B cell (primary cell): ENCODE measurements around the gene CCDC126. TPM values are rescaled to one million over a fixed set of nuclear protein-coding genes. Genes with fewer than 3 reads are reported as not detected.
A peak's percentile ranks its signal among the peaks of the same experiment; 100 is the strongest.

Experiments
- ATAC-seq: fragments of 200-7000 bp; cut with Tn5 transposase; one replicate; pipeline ENCODE4 v1.10.0; 2021; ENCODE audit warnings: low read depth, mild to moderate bottlenecking, moderate number of reproducible peaks, moderate library complexity
- CTCF ChIA-PET: fragments of 350-600 bp; sonication (Branson Sonifier 250); formaldehyde crosslinking; loops from one replicate; lab custom pipeline; 2021; ENCODE audit warnings: antibody characterized with exemption, inconsistent platforms; lab: Charles Lee
- POLR2A ChIA-PET: fragments of 350-600 bp; sonication (Branson Sonifier 250); formaldehyde crosslinking; loops from one replicate; lab custom pipeline; 2021; ENCODE audit warnings: antibody characterized with exemption; lab: Charles Lee
- DNase-seq: peaks from one replicate; pipeline ENCODE4 v3.0.0; 2013
- H2AFZ ChIP-seq: 2 replicates; pipeline ENCODE4 v1.6.1; 2012; ENCODE audit warnings: mild to moderate bottlenecking, low read depth, low read length; ENCODE audit not compliant: insufficient read depth, poor library complexity, severe bottlenecking
- H3K27ac ChIP-seq, 2 donors: 1 replicate in 1 of 2; 2 replicates in 1 of 2; pipeline ENCODE4 v1.5.1; 2012 to 2013; ENCODE audit warnings: low read length in 2 of 2, mild to moderate bottlenecking in 2 of 2, moderate library complexity in 1 of 2
- H3K27me3 ChIP-seq, 4 experiments: fragments of 200-600 bp in 1 of 4; sonication (generic) in 1 of 4; replicated peaks in 1 of 4; 1 replicate in 2 of 4; 2 replicates in 2 of 4; pipeline versions ENCODE4 v1.6.1 to v1.7.0; 2013 to 2016; ENCODE audit warnings: low read length in 3 of 4, mild to moderate bottlenecking in 2 of 4, mixed read lengths in 1 of 4, moderate library complexity in 1 of 4; ENCODE audit not compliant: insufficient read depth in 4 of 4, control insufficient read depth in 3 of 4; ENCODE audit errors: control extremely low read depth in 1 of 4
- H3K36me3 ChIP-seq, 2 experiments: replicated peaks in 1 of 2; 1 replicate in 1 of 2; 2 replicates in 1 of 2; pipeline versions ENCODE4 v1.6.1 to v1.7.1; 2013; ENCODE audit warnings: low read length in 1 of 2; ENCODE audit not compliant: insufficient read depth in 2 of 2, control insufficient read depth in 1 of 2; ENCODE audit errors: control extremely low read depth in 1 of 2, extremely low read depth in 1 of 2
- H3K4me1 ChIP-seq, 2 donors: fragments of 200-600 bp in 1 of 2; sonication (generic) in 1 of 2; 1 replicate in 1 of 2; 2 replicates in 1 of 2; pipeline versions ENCODE4 v1.5.1 to v1.6.1; 2013 to 2017; ENCODE audit warnings: low read length in 2 of 2; ENCODE audit not compliant: control insufficient read depth in 2 of 2, insufficient read depth in 2 of 2
- H3K4me2 ChIP-seq: replicated peaks from 2 replicates; pipeline ENCODE3; 2012; ENCODE audit warnings: mild to moderate bottlenecking, low read depth, low read length; ENCODE audit not compliant: poor library complexity, severe bottlenecking
- H3K4me3 ChIP-seq, 5 experiments: fragments of 200-600 bp in 1 of 5; sonication (generic) in 1 of 5; 1 replicate in 3 of 5; 2 replicates in 2 of 5; pipeline versions ENCODE4 v1.5.1 to v1.7.0; 2011 to 2016; ENCODE audit warnings: low read length in 4 of 5, mild to moderate bottlenecking in 4 of 5, low read depth in 2 of 5, control low read depth in 1 of 5, moderate library complexity in 1 of 5; ENCODE audit not compliant: insufficient read depth in 1 of 5; ENCODE audit errors: control extremely low read depth in 1 of 5, extremely low read depth in 1 of 5
- H3K79me2 ChIP-seq: fragments of 200-600 bp; sonication (generic); one replicate; pipeline ENCODE4 v1.6.0; 2016; ENCODE audit warnings: low read length; ENCODE audit not compliant: control insufficient read depth, insufficient read depth
- H3K9ac ChIP-seq: fragments of 200-600 bp; sonication (generic); 2 replicates; pipeline ENCODE4 v1.6.1; 2017; ENCODE audit warnings: mild to moderate bottlenecking, low read length, moderate library complexity
- H3K9me3 ChIP-seq, 3 donors: one replicate each; pipeline versions ENCODE4 v1.6.1 to v1.7.1; 2013; ENCODE audit warnings: low read length in 2 of 3; ENCODE audit not compliant: control insufficient read depth in 2 of 3, insufficient read depth in 1 of 3; ENCODE audit errors: control extremely low read depth in 1 of 3
- H4K20me1 ChIP-seq: 2 replicates; pipeline ENCODE4 v1.6.0; 2012; ENCODE audit warnings: mild to moderate bottlenecking, low read length; ENCODE audit not compliant: insufficient read depth, control insufficient read depth, poor library complexity, severe bottlenecking
- H3K27ac Mint-ChIP-seq: one replicate; pipeline ENCODE4 v1.8.0; 2021; ENCODE audit warnings: mixed read lengths
- H3K27me3 Mint-ChIP-seq: one replicate; pipeline ENCODE4 v1.8.0; 2021; ENCODE audit warnings: mixed read lengths
- H3K4me1 Mint-ChIP-seq: one replicate; pipeline ENCODE4 v1.8.0; 2021; ENCODE audit warnings: mixed read lengths
- H3K4me3 Mint-ChIP-seq: one replicate; pipeline ENCODE4 v1.8.0; 2021; ENCODE audit warnings: mixed read lengths
- H3K9me3 Mint-ChIP-seq: one replicate; pipeline ENCODE4 v1.8.0; 2022; ENCODE audit warnings: mixed read lengths; ENCODE audit not compliant: insufficient read depth
- CTCF ChIP-seq: fragments of 200-600 bp; IDR thresholded peaks from one replicate; pipeline ENCODE4 v1.8.0; 2022; ENCODE audit warnings: antibody characterized with exemption, mild to moderate bottlenecking
- EZH2 ChIP-seq: IDR thresholded peaks from 2 replicates; pipeline ENCODE4 v1.6.1; 2012; ENCODE audit warnings: borderline replicate concordance, low read depth, mild to moderate bottlenecking, moderate library complexity, low read length; ENCODE audit not compliant: insufficient read depth, poor library complexity, severe bottlenecking
- WGBS: methylation state at CpG from one replicate; pipeline ENCODE4 v1.1.5; 2013; ENCODE audit warnings: missing lambda C conversion rate; ENCODE audit not compliant: insufficient coverage; 5-methylcytosine and 5-hydroxymethylcytosine counted together
- intact Hi-C: fragments of 100-400 bp; cut with micrococcal nuclease; formaldehyde crosslinking; loops from one replicate; pipeline ENCODE4 v1.10.0; 2022
- polyA plus RNA-seq: library from polyadenylated mRNA; depleted of rRNA; stranded (reverse); fragments of >200 nt; gene quantifications from 2 replicates; pipeline ENCODE4 v1.2.3, GENCODE V29; 2012
- total RNA-seq, 2 donors: library from RNA; stranded (reverse); fragments of 120-200 nt in 1 of 2; gene quantifications; 1 replicate in 1 of 2; 2 replicates in 1 of 2; pipeline versions ENCODE4 v1.2.3 to v1.2.4, GENCODE V29; 2013 to 2022

Gene CCDC126
- total and polyA plus RNA-seq, 2 donors (not counting 1 experiment from before 2014, with no cell fraction given): 3.1 to 18.0 TPM

- ChIA-PET POLR2A (no interaction called here), CTCF (no interaction called here)
- Mint-ChIP-seq H3K9me3 (peaks cover 2% of the 10 kb centered on the region), H3K4me3 (no peak overlapping the region), H3K27me3 (no peaks in the 10 kb centered on the region), H3K27ac (no peak overlapping the region), H3K4me1 (peaks cover 23% of the 10 kb centered on the region)
- no peak for DNase-seq
- WGBS: no CpG with 5 or more reads among the region's 1 CpG
- Histone ChIP-seq H4K20me1 (no peaks in the 10 kb centered on the region), H3K79me2 (peaks cover 16% of the 10 kb centered on the region), H3K9ac (no peak overlapping the region), H3K4me1 (peaks cover 15 to 39% of the 10 kb centered on the region in 2 donors), H3K36me3 (no peaks in the 10 kb centered on the region), H3K4me2 (no peak overlapping the region), H3K4me3 (no peak overlapping the region), H3K9me3 (peaks cover 0 to 3% (median 0%) of the 10 kb centered on the region in 3 donors), H2AFZ (no peak overlapping the region), H3K27ac (no peak overlapping the region), H3K27me3 (no peaks in the 10 kb centered on the region)
- TF ChIP-seq CTCF (no peak), EZH2 (no peak)
- ATAC-seq: no peak
- intact Hi-C loops: loop anchor here (10.0 kb wide), 1 partner anchor 1521 kb away; no protein-coding TSS in a partner anchor
Measured at GRCh38 chr7:23593706-23594105, 3.5 kb upstream of the CCDC126 start.

GRCh38 chr7:23594879-23595604, 2.1 kb upstream of the CCDC126 start:
- peak; percentile 40 for ATAC-seq
- H3K4me3 ChIP-seq: no peak overlapping the region
- no peak overlapping the region for H3K4me2 ChIP-seq
- peaks cover 15 to 47% of the 10 kb centered on the region in 2 donors for H3K4me1 ChIP-seq
- peaks cover 2% of the 10 kb centered on the region for H3K9me3 Mint-ChIP-seq
- ChIA-PET POLR2A (no interaction called here), CTCF (interaction anchor here (0.6 to 4.9 kb wide), 4 partner anchors 24 to 60 kb away, joined by 3 to 20 read pairs (median 3); no protein-coding TSS in a partner anchor)
- H3K27me3 Mint-ChIP-seq: no peaks in the 10 kb centered on the region
- H3K27ac Mint-ChIP-seq: peak overlapping the region; percentile 77
- no peak for TF ChIP-seq EZH2
- TF ChIP-seq CTCF: no peak
- H3K4me3 Mint-ChIP-seq: peak overlapping the region; percentile 37
- peak overlapping the region; percentile 29 for H2AFZ ChIP-seq
- no peaks in the 10 kb centered on the region for H3K36me3 ChIP-seq
- peak; percentile 81 for DNase-seq
- H3K4me1 Mint-ChIP-seq: peaks cover 31% of the 10 kb centered on the region
- peaks cover under 1% of the 10 kb centered on the region for H4K20me1 ChIP-seq
- peaks cover 27% of the 10 kb centered on the region for H3K79me2 ChIP-seq
- no peaks in the 10 kb centered on the region for H3K27me3 ChIP-seq
- peaks cover 0 to 3% (median 0%) of the 10 kb centered on the region in 3 donors for H3K9me3 ChIP-seq
- H3K9ac ChIP-seq: no peak overlapping the region
- intact Hi-C loops: loop anchor here (5.0 to 10.0 kb wide), 3 partner anchors 977 to 1648 kb away; partner anchors contain the start of genes CDCA7L and PALS2
- no peak overlapping the region for H3K27ac ChIP-seq
